HG03039 (cell line): ENCODE measurements around the gene TBX5.

Experiments
- ATAC-seq: cut with Tn5 transposase; IDR thresholded peaks from one replicate; pipeline ENCODE4 v1.9.1; 2021; ENCODE audit warnings: mild to moderate bottlenecking, moderate library complexity; ENCODE audit not compliant: unreplicated experiment

The TBX5 gene

GRCh38 chr12:114434341-114434740 is 28.4 kb upstream of the TBX5 start:
- ATAC-seq: no peak

DNA sequence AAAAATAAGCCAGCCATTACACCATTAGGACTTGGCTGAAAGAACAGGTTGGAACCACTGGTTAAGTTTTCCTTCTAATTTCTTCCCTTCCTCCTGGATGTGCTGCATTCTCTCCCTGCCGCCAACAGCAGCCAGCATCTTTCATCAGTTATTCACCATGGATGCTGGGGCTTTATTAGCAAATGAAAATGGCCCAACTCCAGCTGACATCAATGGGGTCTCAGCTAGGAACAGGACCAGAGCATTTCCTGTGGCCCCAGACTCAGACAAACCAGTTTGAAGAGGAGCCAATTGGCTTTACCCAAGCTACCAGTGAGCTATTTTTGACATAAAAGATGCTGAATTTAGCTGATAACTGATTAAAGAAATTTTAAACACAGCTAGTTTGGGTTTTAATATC is 26.0 kb upstream of the TBX5 start:
- ATAC-seq: no peak

GRCh38 chr12:114430306-114430705 is 24.4 kb upstream of the TBX5 start:
- ATAC-seq: no peak

GRCh38 chr12:114425031-114425626 is 19.2 kb upstream of the TBX5 start:
- ATAC-seq: no peak

DNA sequence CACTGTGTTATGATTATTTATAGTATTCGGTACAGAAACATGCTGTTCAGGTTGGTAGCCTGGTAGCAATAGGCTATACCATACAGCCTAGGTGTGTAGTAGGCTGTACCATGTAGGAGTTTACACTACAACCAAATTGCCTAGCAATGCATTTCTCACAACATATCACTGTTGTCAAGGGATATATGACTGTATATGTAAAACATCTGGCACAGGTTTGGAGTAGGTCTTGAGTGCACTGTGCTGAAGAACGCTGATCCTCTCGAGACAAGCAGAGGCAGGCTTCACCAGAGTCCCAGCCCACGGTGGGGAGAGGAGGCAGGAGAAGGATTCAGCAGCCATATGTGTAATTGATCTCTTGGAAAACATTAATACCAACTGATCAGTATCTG is 15.0 kb upstream of the TBX5 start:
- ATAC-seq: no peak

GRCh38 chr12:114420182-114420943 is 14.4 kb upstream of the TBX5 start:
- no peak for ATAC-seq

- no peak for ATAC-seq
These were observed 10.1 kb upstream of the TBX5 start for GRCh38 chr12:114416028-114416427.

DNA sequence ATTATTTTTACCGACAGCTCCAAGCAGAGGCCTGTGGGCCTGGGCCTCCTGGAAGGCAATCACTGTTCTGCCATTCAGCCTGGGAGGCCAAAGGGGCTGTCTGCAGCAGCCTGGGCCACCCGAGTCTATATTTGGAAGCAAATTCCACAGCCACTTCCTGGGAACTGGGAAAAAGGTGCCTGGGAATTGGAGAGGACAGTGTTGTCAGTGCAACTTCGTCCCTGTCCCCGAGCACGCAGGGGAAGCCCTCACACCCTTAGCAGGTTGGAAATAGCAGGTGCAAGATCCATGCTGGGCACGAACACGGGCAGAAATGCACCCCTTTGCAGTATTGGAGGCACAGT is 9.6 kb upstream of the TBX5 start:
- no peak for ATAC-seq

DNA sequence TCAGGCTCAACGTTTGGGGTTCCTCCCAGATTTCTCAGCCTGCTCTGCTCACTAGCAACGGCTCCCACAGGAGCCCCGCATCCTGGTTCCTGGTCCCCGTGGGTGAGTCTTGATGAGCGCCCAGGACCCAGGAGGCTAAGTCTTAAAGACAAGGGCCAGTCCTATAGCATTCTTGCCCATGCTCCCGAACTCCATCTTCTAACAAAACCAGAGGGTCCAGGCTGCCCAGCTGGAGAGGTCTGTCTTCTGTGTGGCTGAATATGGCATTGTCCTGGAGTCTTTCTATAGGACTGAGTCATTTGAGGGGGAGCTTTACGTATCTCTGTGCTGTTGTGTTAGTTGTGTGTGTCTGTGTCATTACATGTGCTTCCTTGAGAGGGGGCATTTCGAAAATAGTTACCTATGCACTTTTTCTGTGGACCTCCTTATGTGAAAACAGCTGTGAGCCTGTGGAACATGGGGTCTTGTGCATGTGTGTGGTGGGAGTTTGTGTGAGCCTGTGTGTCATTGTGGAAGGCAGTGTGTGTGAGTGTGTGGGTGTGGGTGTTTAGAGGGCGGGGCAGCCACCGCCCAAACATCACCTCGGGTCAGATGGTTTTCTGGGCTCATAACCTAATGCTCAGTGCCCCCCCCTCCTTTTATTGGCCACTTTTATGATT is 9.1 kb upstream of the TBX5 start:
- ATAC-seq: no peak

GRCh38 chr12:114414031-114414865 is 8.3 kb upstream of the TBX5 start:
- ATAC-seq: no peak

DNA sequence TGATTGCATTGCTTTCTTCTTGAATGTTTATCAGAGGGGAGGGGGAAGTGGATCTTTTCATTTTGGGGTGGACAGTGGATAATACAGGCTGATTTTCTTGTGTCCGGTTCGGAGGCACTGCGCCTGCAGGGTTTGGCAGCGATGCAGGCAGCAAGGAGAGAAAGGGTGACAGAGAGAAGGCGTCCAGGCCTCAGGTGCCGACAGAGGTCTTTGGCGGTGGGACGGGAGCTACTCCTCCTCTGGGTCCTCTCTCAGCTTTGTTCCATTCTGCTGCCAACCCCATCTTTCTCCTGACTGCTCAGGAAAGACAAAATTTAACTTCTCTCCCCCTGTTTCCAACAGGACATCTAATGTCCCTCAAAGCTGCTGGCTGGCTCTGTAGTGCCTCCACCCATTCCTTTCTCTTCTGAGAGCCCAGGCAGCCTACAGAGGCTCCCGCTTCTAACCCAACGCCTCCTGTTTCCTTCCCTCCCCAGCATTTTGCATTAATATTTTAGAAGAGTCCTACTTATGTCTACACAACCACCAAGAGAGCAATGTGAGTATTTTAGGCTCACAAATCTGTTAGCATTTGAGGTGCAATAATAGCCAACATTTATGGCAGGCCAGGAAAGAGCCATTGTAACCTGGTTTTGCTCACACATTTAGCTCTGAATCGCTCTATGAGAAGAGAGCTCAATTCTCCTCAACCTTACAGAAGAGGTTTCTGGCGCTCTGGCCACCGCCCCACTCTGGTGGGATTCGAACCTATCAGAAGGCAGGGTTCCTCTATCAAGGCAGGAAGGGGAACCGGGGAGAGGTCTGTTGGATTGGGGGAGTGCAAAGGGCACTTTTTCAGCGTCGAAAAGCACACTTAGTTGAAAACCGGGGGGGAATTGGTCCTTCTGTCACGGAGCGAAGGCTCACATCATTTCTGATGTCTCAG is 7.1 kb upstream of the TBX5 start:
- ATAC-seq: no peak

DNA sequence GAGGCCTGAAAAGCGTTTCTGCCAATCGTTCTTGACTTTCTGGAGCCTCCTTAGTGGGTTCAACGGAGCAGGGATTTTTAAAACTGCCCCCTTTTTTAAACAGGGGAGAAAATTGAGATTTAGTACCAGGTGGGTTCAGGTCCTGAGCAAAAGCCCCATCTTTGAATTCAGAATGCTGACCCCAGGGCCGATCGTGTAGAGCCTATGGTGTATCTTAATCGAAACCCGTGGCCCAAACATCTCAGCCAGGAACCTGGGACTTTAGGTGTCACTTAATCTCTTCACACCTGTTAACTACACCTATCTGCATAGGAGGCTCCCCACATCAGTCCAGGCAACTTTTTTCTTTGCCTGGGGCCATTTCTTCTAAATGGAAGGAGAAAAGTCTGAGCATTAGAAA is 6.4 kb upstream of the TBX5 start:
- no peak for ATAC-seq

DNA sequence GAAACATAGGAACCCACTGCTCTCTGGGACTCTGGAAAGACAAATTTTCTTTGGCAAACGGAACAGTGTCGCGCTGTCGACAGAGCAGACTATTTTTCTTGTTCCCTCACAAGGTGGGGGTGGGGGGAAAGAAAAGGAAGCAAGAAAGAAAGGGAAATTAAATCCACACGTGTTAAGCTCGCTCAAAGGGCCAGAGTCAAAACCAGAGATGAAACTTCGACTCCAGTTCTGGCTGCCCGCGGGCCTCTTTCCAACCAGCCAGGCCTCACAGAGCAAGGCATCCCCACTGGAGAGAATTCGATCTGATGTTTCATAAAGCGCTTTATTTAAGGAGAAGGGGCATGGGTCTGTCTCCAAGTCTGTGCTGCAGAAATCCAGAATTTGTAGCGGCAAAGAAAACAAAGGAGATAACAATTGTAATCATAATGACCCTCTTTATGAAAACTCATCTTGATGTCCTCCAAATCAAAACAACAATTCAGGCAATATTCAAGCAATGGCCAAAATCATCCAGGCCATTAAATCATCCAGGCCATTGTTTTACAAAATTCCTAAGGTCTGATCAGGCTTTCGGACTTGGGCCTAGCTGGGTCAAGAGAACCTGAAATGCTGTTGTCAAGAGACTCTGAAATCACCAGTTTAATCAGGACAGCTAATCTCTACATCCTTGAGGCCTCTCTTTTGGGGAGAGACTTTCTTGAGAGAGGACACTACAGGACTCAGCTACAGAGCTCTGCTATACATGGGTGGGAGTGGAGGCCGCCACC is 5.3 kb upstream of the TBX5 start:
- no peak for ATAC-seq

- ATAC-seq: no peak
These were observed 4.1 kb upstream of the TBX5 start for GRCh38 chr12:114409852-114410600.

- ATAC-seq: no peak
These were observed 3.2 kb upstream of the TBX5 start for GRCh38 chr12:114408886-114409851.

DNA sequence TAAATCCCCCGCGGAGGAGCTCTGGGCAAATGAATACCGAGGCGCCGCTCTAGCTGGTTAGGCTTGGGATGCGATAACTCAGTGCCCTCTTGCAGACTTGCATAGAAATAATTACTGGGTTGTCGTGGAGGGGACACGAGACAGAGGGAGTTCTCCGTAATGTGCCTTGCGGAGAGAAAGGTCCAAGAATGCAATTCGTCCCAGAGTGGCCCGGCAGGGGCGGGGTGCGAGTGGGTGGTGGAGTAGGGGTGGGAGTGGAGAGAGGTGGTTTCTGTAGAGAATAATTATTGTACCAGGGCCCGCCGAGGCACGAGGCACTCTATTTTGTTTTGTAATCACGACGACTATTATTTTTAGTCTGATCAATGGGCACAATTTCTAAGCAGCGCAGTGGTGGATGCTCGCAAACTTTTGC is 2.5 kb upstream of the TBX5 start:
- no peak for ATAC-seq

DNA sequence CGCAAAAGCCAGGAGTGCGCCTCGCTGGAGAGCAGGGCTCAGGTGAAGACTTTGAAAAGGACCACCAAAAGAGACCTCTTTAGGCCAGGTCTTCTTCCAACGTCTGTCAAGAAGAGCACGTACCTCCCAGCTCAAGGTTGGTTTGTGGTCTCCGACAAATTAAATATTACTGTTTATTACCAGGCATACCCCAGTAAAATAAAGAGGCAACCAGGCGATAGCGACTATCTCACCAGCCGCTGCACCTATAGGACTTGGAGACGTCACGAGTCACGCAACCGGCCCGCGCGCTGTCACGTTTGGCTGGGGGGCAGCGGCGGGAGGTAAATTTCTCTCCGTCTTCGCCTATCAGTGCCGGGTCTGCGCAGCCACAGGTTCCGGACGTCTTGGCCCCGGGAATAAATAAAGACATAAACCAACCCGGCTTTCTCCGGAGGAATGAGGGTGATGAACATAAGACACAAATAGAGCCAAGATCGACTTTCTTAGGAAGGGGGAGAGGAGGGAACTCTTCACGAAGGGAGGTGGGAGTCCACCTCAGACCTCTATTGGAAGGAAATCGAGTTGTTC is 2.0 kb upstream of the TBX5 start:
- ATAC-seq: no peak
